ENCODE results near the gene ANKRD36C. TPM values are rescaled to one million over a fixed set of nuclear protein-coding genes. Genes with fewer than 3 reads are reported as not detected.
"Not testable (repeated sequence)": the region's sequence is repeated elsewhere in the genome, so short reads cannot be mapped to it uniquely, and the experiment has no call there.

The ANKRD36C gene
- polyA plus RNA-seq, 5 donors, result 6.9 to 50.7 (median 36.3) TPM

GRCh38 chr2:95799892-95800291, 191.7 kb downstream of the ANKRD36C start:
- no peak for DNase-seq

GRCh38 chr2:95799147-95799889, 192.3 kb downstream of the ANKRD36C start:
- DNase-seq, result not testable (repeated sequence)

- DNase-seq, result not testable (repeated sequence)
These were observed 195.2 kb downstream of the ANKRD36C start for GRCh38 chr2:95796249-95797099.

DNA sequence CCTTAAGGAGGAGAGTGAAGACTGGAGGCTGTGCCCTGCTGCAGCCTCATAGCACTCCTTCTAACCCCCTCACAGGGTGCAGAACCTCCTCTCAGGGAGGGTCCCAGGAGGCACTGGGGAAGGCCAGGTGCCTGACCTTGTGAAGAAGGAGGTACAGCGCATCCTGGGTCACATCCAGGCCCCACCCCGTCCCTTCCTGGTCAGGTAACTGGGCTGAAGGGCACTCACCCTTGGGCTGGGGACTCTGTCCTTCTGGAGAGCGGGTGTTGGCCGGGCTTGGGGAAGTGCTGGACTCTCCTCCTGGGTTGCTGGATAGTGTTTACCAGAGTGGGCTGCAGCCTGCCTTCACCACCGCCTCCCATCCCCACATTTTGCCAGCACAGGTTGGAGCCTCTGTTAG, 197.7 kb downstream of the ANKRD36C start:
- not testable (repeated sequence) for DNase-seq

DNA sequence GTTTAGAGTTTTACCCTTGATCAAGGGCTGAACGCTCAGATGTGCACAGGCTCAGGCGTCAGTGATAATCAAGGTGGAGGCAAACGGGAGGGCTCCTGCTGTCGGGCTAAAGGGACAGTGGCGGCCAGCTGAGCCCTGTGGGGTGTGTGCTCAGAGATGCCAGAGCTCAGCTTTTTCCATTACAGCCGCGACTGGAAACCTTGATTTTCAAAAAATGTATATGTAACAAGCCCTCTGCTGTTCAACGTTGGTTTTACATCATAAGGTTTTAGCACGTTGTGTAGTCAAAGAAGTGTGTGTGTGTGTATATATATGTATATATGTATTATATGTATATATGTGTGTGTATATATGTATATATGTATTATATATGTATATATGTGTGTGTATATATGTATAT, 201.4 kb downstream of the ANKRD36C start:
- DNase-seq, result not testable (repeated sequence)

DNA sequence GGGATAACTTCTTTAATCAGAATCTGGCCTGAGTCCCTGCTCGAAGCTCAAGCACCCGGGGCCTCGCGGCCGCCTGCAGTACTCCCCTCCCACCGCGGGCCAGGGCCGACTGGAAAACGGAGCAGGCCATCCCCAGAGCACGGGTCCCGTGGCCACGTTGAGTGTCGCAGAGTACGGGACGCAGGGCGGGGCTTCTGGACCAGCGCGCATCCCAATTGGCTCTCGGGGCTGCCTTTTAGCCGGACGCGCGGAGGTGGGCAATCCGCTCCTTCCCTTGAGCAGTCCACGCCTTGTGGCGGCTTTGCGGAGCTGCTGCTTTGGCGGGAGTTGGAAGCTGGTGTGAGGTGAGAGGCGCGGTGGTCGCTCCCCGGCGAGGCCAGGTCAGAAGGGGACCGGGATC, 202.2 kb downstream of the ANKRD36C start:
- DNase-seq, result not testable (repeated sequence)

DNA sequence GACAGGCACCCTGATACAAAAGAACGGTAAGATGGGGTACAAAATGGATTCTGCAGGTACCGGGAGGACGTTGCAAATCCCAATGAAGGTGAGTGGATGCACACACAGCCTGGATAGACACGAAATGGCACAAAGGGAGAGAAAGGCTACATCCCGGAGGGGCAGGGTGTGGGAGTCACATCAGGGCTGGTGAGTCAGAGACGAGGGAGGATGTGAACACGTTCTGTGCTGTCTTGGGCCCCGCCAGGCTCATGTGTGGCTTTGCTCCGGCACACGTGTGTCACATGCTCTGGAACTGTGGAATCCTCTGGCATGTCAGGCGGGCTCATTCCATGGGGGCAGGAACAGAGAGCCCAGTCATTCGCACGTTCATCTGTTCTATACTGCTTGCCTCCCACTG, 203.0 kb downstream of the ANKRD36C start:
- not testable (repeated sequence) for DNase-seq

Other genes starting within 250 kb of the ANKRD36C start
- gene GPAT2, start 43.1 kb upstream of the ANKRD36C start, polyA plus RNA-seq (ENCODE audit: insufficient read depth in 1 of 5, insufficient read length in 5 of 5, low replicate concordance in 1 of 5), result 1 to 10 TPM; 1.2 to 6.0 (median 4.2) TPM
- 1 to 10 TPM in 4 of 5 donors, under 1 TPM in 1; 0.60 to 1.6 (median 1.2) TPM for gene ADRA2B, start 124.7 kb upstream of the ANKRD36C start, polyA plus RNA-seq (ENCODE audit: insufficient read depth in 1 of 5, insufficient read length in 5 of 5, low replicate concordance in 1 of 5)
- under 1 TPM; 0.13 to 0.27 (median 0.18) TPM for gene ASTL, start 146.7 kb upstream of the ANKRD36C start, polyA plus RNA-seq (ENCODE audit: insufficient read depth in 1 of 5, insufficient read length in 5 of 5, low replicate concordance in 1 of 5)
- 1 to 10 TPM in 4 of 5 donors, under 1 TPM in 1; 0.84 to 2.6 (median 1.2) TPM for gene DUSP2, start 153.6 kb upstream of the ANKRD36C start, polyA plus RNA-seq (ENCODE audit: insufficient read depth in 1 of 5, insufficient read length in 5 of 5, low replicate concordance in 1 of 5)
- gene STARD7, start 217.0 kb upstream of the ANKRD36C start, polyA plus RNA-seq (ENCODE audit: insufficient read depth in 1 of 5, insufficient read length in 5 of 5, low replicate concordance in 1 of 5), result 100 to 1,000 TPM in 3 of 5 donors, 10 to 100 TPM in 2; 94.3 to 117 (median 106) TPM

All from right lung (tissue), 5 donors.